GM12864 (cell line): ENCODE measurements around the gene ZNF189.

Experiments
- DNase-seq: peaks from one replicate; pipeline ENCODE4 v3.0.0-alpha.2; 2011; ENCODE audit warnings: low read depth
- H3K4me3 ChIP-seq: 2 replicates; pipeline ENCODE4 v1.5.1; 2011; ENCODE audit warnings: mild to moderate bottlenecking, low read depth, low read length, control low read depth
- CTCF ChIP-seq: IDR thresholded peaks from 2 replicates; pipeline ENCODE4 v1.5.1; 2011; ENCODE audit warnings: low read depth, mild to moderate bottlenecking, moderate library complexity, low read length, control low read depth, inconsistent platforms; ENCODE audit errors: missing control alignments

The ZNF189 gene

GRCh38 chr9:101408374-101409078, 9.9 kb downstream of the ZNF189 start:
- TF ChIP-seq CTCF: no peak

DNA sequence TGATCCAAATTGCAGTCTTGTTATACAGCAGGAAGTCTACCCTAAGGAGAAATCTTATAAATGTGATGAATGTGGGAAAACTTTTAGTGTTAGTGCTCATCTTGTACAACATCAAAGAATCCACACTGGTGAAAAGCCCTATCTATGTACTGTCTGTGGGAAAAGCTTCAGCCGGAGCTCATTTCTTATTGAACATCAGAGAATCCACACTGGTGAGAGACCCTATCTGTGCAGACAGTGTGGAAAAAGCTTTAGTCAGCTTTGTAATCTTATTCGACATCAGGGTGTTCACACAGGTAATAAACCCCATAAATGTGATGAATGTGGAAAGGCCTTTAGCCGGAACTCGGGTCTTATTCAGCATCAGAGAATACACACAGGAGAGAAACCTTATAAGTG, 10.4 kb downstream of the ZNF189 start:
- no peak overlapping the region for H3K4me3 ChIP-seq
- no peak for DNase-seq
- TF ChIP-seq CTCF: no peak

More at GRCh38 chr9:101408374-101409078, 9.9 kb downstream of the ZNF189 start:
- DNase-seq: no peak
- no peak overlapping the region for H3K4me3 ChIP-seq

DNA sequence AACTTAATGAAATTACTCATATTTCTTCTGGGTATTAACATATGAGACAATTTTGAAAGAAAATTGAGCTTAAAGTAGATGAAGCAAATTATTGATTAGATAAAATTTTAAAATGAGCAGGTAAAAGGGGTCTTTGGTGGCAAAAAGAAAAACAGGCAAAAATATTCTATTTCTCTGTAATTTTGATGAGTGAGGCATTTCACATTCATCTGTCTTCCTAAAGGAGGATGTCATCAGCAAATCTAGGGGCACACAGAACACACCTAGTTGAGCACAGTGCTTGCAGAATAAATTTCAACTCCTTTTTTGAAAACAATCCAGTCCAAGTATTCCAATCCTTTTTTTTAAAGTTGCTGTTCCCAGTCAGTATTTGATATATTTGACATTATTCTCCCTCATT, 16.2 kb downstream of the ZNF189 start:
- no peak for TF ChIP-seq CTCF
- no peak for DNase-seq
- H3K4me3 ChIP-seq: no peak overlapping the region

DNA sequence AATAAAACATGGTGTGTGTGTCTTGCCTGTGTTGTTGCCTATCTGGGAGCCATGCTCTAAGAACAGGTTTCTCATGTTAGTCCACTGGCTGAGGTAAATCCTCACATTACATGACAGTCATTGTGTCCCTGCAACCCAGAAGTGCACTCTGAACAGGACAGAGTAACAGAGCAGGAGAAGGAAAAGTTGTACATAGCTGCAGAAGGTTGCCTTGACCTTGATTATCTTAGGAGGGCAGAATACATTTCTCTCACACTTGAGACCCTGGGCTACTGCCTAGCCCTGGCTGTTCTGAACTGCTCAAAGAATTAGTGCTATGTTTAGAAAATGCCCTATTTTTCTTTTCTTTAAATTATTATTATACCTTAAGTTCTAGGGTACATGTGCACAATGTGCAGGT, 16.9 kb downstream of the ZNF189 start:
- TF ChIP-seq CTCF: no peak

GRCh38 chr9:101417389-101417788, 18.7 kb downstream of the ZNF189 start:
- DNase-seq: no peak
- no peak overlapping the region for H3K4me3 ChIP-seq
- no peak for TF ChIP-seq CTCF

More for the DNA sequence above, 16.9 kb downstream of the ZNF189 start:
- H3K4me3 ChIP-seq: no peak overlapping the region
- DNase-seq: no peak

- no peak for TF ChIP-seq CTCF
- DNase-seq: no peak
- no peak overlapping the region for H3K4me3 ChIP-seq
Observed at GRCh38 chr9:101417977-101418376, 19.3 kb downstream of the ZNF189 start.

DNA sequence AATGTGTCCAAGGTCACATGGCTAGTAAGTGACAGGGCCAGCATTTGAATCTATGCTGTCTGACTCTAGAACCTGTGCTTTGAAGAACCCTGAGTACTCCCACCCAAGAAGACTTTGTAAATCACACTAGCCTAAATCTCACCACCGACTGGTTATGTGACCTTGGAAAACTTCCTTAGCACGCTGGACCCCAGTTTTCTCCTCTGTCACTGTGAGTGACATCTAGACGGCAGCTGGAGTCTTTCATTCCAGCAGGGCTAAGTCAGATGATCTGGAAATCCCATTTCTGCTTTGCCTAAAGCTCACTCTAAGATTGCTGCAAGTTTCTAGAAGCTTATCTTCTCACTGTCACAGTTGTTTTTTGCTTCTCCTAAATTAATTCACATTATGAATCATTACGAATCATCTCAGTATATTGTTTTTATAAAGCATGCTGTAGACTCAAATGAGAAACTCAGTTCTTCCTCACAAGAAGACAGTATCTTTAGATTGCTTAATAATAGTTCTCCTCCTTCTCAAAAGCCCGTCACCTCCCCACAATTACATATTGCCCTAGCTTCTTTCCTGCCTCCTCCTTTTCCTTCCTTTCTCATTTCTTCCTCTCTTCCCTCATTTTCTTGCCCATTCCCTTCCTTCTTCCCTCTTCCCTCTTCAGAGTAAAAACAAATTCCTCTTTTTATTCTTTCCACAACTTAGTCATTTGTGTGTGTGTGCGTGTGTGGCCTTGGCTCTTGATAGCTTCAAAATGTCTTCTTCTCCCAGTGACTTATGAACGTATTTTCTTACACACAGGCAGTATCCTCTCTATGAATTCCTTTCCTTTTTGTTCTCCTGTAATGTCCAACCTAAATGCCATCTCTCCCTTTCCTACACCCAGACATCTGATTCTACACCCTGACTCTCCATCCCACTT, 20.1 kb downstream of the ZNF189 start:
- no peak overlapping the region for H3K4me3 ChIP-seq
- TF ChIP-seq CTCF: no peak
- DNase-seq: no peak
